Heart left ventricle (tissue), 16 donors: ENCODE results near the gene UCHL5. TPM values are rescaled to one million over a fixed set of nuclear protein-coding genes. Genes with fewer than 3 reads are reported as not detected.
"Not testable (repeated sequence)": the region's sequence is repeated elsewhere in the genome, so short reads cannot be mapped to it uniquely, and the experiment has no call there.

Source experiments
- ATAC-seq, 4 donors: fragments of 200-7000 bp; cut with Tn5 transposase; one replicate each; pipeline ENCODE4 v1.9.1; 2020 to 2022; ENCODE audit warnings: moderate library complexity in 4 of 4, mild to moderate bottlenecking in 3 of 4, moderate number of reproducible peaks in 1 of 4
- DNase-seq, 5 donors: peaks; one replicate each; pipeline ENCODE4 v3.0.0-alpha.2; 2020
- H3K27ac ChIP-seq, 12 donors: fragments of 200-600 bp; sonication (generic) in 4 of 12; one replicate each; pipeline versions ENCODE4 v1.5.0 to v1.8.0; 2016 to 2022; ENCODE audit warnings: mild to moderate bottlenecking in 2 of 12
- H3K27me3 ChIP-seq, 9 donors: fragments of 200-600 bp; sonication (generic) in 2 of 9; one replicate each; pipeline versions ENCODE4 v1.5.1 to v1.8.0; 2016 to 2022; ENCODE audit warnings: mild to moderate bottlenecking in 3 of 9
- H3K36me3 ChIP-seq, 9 donors: fragments of 200-600 bp; sonication (generic) in 2 of 9; one replicate each; pipeline versions ENCODE4 v1.5.0 to v1.8.0; 2018 to 2022; ENCODE audit warnings: mild to moderate bottlenecking in 2 of 9
- H3K4me1 ChIP-seq, 12 donors: fragments of 200-600 bp; sonication (generic) in 4 of 12; one replicate each; pipeline versions ENCODE4 v1.5.0 to v1.8.0; 2016 to 2022; ENCODE audit warnings: mild to moderate bottlenecking in 3 of 12
- H3K4me3 ChIP-seq, 12 donors: fragments of 200-600 bp; sonication (generic) in 4 of 12; one replicate each; pipeline versions ENCODE4 v1.5.0 to v1.8.0; 2017 to 2022; ENCODE audit warnings: mild to moderate bottlenecking in 9 of 12, moderate library complexity in 4 of 12
- H3K9me3 ChIP-seq, 12 donors: fragments of 200-600 bp; sonication (generic) in 4 of 12; one replicate each; pipeline versions ENCODE4 v1.5.0 to v1.8.0; 2016 to 2022; ENCODE audit warnings: mild to moderate bottlenecking in 1 of 12
- POLR2A ChIP-seq, 2 donors: fragments of 450-650 bp; IDR thresholded peaks; one replicate each; pipeline ENCODE4 v1.6.1; 2017; ENCODE audit warnings: antibody characterized with exemption in 2 of 2, mild to moderate bottlenecking in 2 of 2, moderate library complexity in 2 of 2
- WGBS, 4 donors: extraction: QIAGEN DNeasy Blood & Tissue Kit in 2 of 4; methylation state at CpG; one replicate each; pipeline versions ENCODE4 v1.1.5 to v1.1.7; 2013 to 2018; 5-methylcytosine and 5-hydroxymethylcytosine counted together
- intact Hi-C, 10 donors: fragments of 100-400 bp; cut with DNase I; formaldehyde crosslinking; loops; one replicate each; pipeline versions ENCODE4 v1.11.1 to v1.14.2; 2022
- polyA plus RNA-seq, 2 donors: library from polyadenylated mRNA; stranded (reverse); fragments of 200-250 nt; gene quantifications; one replicate each; pipeline ENCODE4 v1.2.3, GENCODE V29; 2013
- total RNA-seq, 9 donors: library from RNA; depleted of rRNA in 2 of 9; stranded (reverse); fragments of >200 nt in 2 of 9; fragmentation: NEBNext Ultra II Directional in 3 of 9; extraction: Animal tissue kit (Norgen Biotek cat#: 25700) in 3 of 9; gene quantifications; one replicate each; pipeline versions ENCODE4 v1.1.0 to v1.2.4, GENCODE V29; 2016 to 2023
- TF ChIP-seq, protein P1 (sequence below), 12 donors: fragments of 200-600 bp; sonication (generic) in 4 of 12; IDR thresholded peaks; one replicate each; pipeline versions ENCODE4 v1.5.0 to v1.8.0; 2018 to 2022; ENCODE audit warnings: antibody characterized with exemption in 12 of 12, mild to moderate bottlenecking in 5 of 12
- donor health status: ischemic (EF 13 %, LVEDD 7.1; RV severe dilation, severe dysfunction).
- donor health status: healthy with polysubstance abuse.
- donor health status: DM: no; HTN: yes; CAD: no.
- donor health status: DM: no; HTN: no; CAD: no.
- donor health status: ischemic (EF 25% LVEDD 6.9; RV normal size, moderate dysfunction).
- donor health status: ischemic (EF 25% LVEDD 5.7; RV mildly dilated, moderate dysfunction).
- donor health status: healthy.
- donor health status: DM: yes; HTN: yes; CAD: no.
- donor health status: ischemic (EF 35%, LVEDD 5.7; RV mildly dilated, moderate dysfunction).
- donor health status: nonischemic (EF 11% LVEDD 7.7; RV severe dilation, severe dysfunction).
- donor health status: DM: yes; HTN: yes; CAD: no.
- donor health status: PGD.
- donor health status: ischemic (EF 29% LVEDD 5.4; RV normal size, mild dysfunction).
- donor health status: nonischemic (EF 23%, LVEDD 6.1; RV moderate dilation, normal function).

The UCHL5 gene
- total and polyA plus RNA-seq, 11 donors: 21.4 to 45.3 (median 36.0) TPM

DNA sequence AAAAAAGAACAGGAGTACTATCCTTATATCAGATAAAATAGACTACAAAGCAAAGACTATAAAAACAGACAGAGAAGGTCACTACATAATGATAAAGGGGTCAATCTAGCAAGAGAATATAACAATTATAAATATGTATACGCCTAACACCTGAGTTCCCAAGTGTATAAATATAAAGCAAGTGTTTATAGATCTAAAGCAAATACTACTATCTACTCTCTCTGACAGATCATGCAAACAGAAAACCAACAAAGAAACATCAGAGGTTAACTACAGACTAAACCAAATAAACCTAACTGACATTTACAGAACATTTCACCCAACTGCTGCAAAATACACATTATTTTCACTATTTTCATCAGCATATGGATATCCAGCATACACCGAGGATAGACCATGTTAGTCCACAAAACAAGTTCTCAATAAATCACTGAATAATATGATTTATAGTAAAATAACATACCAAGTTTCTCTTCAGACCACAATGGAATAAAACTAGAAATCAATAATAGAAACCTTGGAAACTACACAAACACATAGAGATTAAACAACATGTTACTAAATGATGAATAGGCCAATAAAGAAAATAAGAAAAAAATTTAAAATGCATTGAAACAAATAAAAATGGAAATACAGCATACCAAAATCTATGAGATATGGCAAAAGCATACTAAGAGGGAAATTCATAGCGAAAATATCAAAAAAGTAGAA, 22.7 kb downstream of the UCHL5 start:
- H3K4me1 ChIP-seq: no peaks in the 10 kb centered on the region
- no peaks in the 10 kb centered on the region for H3K36me3 ChIP-seq
- H3K4me3 ChIP-seq: no peak overlapping the region
- H3K27ac ChIP-seq: no peak overlapping the region
- ATAC-seq: no peak
- no peaks in the 10 kb centered on the region for H3K27me3 ChIP-seq
- peaks cover 0 to 9% (median 0%) of the 10 kb centered on the region in 12 donors for H3K9me3 ChIP-seq
- intact Hi-C loops: no loop called here
- no peak for TF ChIP-seq POLR2A (IDR thresholded peaks at IDR 0.05)
- TF ChIP-seq, protein P1, sequence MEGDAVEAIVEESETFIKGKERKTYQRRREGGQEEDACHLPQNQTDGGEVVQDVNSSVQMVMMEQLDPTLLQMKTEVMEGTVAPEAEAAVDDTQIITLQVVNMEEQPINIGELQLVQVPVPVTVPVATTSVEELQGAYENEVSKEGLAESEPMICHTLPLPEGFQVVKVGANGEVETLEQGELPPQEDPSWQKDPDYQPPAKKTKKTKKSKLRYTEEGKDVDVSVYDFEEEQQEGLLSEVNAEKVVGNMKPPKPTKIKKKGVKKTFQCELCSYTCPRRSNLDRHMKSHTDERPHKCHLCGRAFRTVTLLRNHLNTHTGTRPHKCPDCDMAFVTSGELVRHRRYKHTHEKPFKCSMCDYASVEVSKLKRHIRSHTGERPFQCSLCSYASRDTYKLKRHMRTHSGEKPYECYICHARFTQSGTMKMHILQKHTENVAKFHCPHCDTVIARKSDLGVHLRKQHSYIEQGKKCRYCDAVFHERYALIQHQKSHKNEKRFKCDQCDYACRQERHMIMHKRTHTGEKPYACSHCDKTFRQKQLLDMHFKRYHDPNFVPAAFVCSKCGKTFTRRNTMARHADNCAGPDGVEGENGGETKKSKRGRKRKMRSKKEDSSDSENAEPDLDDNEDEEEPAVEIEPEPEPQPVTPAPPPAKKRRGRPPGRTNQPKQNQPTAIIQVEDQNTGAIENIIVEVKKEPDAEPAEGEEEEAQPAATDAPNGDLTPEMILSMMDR (IDR thresholded peaks at IDR 0.05): no peak
- no peak for DNase-seq
- WGBS, 4 donors: 93 to 98% (median 96%) methylated on average over 3 of the region's 3 CpGs

DNA sequence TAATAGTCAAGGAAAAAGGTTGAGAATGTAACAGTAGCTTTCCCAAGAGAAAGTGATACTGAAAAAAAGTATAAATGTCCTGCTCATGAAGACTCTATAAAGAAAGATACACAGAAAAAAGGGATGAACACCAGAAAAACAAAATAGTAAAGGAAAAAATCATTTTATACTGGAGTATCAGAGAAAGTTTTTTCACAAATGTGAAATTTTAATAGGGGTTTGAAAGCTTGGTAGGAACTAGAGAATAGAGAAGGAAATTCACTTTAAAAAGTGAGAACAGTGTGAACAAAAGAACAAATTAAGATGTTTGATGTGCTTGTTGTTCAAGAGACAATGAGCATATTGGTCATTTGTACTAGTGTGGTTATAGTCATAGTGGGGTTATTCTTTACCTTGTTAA, 25.6 kb downstream of the UCHL5 start:
- Histone ChIP-seq H3K36me3 (peaks cover 0 to 9% (median 5%) of the 10 kb centered on the region in 9 donors), H3K27me3 (no peaks in the 10 kb centered on the region), H3K4me1 (peaks cover 0 to 10% (median 0%) of the 10 kb centered on the region in 12 donors), H3K9me3 (peaks cover 0 to 9% (median 0%) of the 10 kb centered on the region in 12 donors), H3K4me3 (no peak overlapping the region), H3K27ac (no peak overlapping the region)
- intact Hi-C loops: no loop called here
- no peak for ATAC-seq
- TF ChIP-seq, protein P1 (IDR thresholded peaks at IDR 0.05): no peak
- DNase-seq: no peak

DNA sequence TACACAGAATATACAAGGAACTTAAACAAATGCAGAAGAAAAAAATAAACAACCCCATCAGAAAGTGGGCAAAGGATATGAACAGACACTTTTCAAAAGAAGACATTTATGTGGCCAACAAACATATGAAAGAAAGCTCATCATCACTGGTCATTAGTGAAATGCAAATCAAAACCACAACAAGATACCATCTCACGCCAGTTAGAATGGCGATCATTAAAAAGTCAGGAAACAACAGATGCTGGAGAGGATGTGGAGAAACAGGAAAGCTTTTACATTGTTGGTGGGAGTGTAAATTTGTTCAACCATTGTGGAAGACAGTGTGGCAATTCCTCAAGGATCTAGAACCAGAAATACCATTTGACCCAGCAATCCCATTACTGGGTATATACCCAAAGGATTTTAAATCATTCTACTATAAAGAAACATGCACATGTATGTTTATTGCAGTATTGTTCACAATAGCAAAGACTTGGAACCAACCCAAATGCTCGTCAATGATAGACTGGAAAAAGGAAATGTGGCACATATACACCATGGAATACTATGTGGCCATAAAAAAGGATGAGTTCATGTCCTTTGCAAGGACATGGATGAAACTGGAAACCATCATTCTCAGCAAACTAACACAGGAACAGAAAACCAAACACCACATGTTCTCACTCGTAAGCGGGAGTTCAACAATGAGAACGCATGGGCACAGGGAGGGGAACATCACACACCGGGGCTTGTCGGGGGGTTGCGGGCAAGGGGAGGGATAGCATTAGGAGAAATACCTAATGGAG, 26.3 kb downstream of the UCHL5 start:
- WGBS, 4 donors: 93 to 97% (median 95%) methylated on average over 9 of the region's 9 CpGs
- DNase-seq, H3K27ac ChIP-seq, H3K9me3 ChIP-seq, intact Hi-C loops, H3K4me1 ChIP-seq, H3K4me3 ChIP-seq, H3K27me3 ChIP-seq, ATAC-seq: not testable (repeated sequence)
- H3K36me3 ChIP-seq: peaks cover 0 to 16% (median 12%) of the 10 kb centered on the region in 9 donors

DNA sequence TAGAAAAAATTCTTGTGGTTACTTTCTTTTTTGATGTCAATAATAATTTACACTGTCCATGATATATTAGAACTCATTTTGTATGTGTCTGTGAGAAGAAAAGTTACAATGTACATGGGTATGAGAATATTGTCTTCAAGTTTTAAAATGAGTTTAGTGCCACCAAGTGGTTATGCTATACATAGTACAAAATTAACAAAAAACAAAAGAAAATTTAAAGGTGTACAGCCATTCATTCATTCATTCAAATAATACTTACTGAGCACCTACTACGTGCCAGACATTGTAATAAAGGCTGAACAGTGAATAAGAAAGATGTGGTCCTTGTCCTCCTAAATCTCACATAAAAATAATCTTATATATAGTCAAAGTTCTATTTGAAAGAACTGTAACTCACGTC, 27.7 kb downstream of the UCHL5 start:
- Histone ChIP-seq H3K36me3 (peaks cover 0 to 30% (median 23%) of the 10 kb centered on the region in 9 donors), H3K4me1 (peaks cover 0 to 10% (median 0%) of the 10 kb centered on the region in 12 donors), H3K4me3 (no peak overlapping the region), H3K9me3 (peaks cover 0 to 9% (median 0%) of the 10 kb centered on the region in 12 donors), H3K27ac (no peak overlapping the region), H3K27me3 (no peaks in the 10 kb centered on the region)
- ATAC-seq (no peak), DNase-seq (no peak)
- TF ChIP-seq, protein P1 (IDR thresholded peaks at IDR 0.05): peak in 4 of 12 donors; percentile 16 to 35 (median 34)
- no peak for TF ChIP-seq POLR2A (IDR thresholded peaks at IDR 0.05)
- intact Hi-C loops: no loop called here
- WGBS, 4 donors: 89 to 94% (median 91%) methylated on average over 2 of the region's 2 CpGs
